ENCODE data around the gene REXO2. TPM values are rescaled to one million over a fixed set of nuclear protein-coding genes. Genes with fewer than 3 reads are reported as not detected.

The REXO2 gene
- total RNA-seq, 1 experiment from 2014 or later: 72.5 TPM

DNA sequence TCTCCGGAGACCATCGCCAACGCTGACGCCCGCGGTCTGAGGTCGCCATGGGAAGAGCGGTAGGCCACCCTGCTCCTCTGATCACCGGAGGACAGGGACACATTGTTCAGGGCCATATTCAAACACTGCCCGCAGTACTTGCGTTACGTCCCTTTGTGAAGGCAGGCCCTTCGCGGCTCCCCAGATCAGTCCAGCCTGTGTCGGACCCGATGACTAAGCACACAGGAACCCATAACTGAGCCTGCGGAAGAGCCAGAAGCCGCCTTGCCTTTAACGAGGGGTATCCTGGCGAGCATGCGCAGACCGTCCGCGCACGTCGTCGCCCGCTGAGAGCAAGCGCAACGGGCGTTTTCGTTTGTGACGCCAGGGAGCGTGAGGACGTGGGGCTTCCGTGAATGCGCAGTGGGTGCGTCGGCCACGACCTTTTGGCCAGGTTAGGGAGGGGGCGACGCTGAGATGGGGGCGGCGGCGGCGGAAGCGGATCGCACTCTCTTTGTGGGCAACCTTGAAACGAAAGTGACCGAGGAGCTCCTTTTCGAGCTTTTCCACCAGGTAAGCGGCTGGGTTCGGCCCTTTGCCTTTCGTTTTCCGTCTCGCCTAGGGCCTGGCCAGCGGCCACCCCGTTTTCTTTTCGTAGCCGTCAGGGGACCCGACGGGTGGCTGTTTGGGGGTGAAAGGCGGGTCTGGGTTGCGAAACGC, 38.9 kb upstream of the REXO2 start, which contains the start of the genes C11orf71 and RBM7 (continued):
- TF ChIP-seq YY1 (IDR thresholded peaks at IDR 0.05; ENCODE audit: extremely low read depth, insufficient replicate concordance, low read depth, low read length) (peak; percentile 54), CEBPB (IDR thresholded peaks at IDR 0.05; ENCODE audit: low read depth) (no peak), EZH2 (IDR thresholded peaks at IDR 0.05) (no peak), SRF (IDR thresholded peaks at IDR 0.05; ENCODE audit: low read depth) (no peak), ZFX (IDR thresholded peaks at IDR 0.05) (peak; percentile 78)
- TF ChIP-seq, protein P1, sequence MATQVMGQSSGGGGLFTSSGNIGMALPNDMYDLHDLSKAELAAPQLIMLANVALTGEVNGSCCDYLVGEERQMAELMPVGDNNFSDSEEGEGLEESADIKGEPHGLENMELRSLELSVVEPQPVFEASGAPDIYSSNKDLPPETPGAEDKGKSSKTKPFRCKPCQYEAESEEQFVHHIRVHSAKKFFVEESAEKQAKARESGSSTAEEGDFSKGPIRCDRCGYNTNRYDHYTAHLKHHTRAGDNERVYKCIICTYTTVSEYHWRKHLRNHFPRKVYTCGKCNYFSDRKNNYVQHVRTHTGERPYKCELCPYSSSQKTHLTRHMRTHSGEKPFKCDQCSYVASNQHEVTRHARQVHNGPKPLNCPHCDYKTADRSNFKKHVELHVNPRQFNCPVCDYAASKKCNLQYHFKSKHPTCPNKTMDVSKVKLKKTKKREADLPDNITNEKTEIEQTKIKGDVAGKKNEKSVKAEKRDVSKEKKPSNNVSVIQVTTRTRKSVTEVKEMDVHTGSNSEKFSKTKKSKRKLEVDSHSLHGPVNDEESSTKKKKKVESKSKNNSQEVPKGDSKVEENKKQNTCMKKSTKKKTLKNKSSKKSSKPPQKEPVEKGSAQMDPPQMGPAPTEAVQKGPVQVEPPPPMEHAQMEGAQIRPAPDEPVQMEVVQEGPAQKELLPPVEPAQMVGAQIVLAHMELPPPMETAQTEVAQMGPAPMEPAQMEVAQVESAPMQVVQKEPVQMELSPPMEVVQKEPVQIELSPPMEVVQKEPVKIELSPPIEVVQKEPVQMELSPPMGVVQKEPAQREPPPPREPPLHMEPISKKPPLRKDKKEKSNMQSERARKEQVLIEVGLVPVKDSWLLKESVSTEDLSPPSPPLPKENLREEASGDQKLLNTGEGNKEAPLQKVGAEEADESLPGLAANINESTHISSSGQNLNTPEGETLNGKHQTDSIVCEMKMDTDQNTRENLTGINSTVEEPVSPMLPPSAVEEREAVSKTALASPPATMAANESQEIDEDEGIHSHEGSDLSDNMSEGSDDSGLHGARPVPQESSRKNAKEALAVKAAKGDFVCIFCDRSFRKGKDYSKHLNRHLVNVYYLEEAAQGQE (IDR thresholded peaks at IDR 0.05; ENCODE audit: low read depth): no peak
- TF ChIP-seq, protein P2, sequence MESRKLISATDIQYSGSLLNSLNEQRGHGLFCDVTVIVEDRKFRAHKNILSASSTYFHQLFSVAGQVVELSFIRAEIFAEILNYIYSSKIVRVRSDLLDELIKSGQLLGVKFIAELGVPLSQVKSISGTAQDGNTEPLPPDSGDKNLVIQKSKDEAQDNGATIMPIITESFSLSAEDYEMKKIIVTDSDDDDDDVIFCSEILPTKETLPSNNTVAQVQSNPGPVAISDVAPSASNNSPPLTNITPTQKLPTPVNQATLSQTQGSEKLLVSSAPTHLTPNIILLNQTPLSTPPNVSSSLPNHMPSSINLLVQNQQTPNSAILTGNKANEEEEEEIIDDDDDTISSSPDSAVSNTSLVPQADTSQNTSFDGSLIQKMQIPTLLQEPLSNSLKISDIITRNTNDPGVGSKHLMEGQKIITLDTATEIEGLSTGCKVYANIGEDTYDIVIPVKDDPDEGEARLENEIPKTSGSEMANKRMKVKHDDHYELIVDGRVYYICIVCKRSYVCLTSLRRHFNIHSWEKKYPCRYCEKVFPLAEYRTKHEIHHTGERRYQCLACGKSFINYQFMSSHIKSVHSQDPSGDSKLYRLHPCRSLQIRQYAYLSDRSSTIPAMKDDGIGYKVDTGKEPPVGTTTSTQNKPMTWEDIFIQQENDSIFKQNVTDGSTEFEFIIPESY (IDR thresholded peaks at IDR 0.05; ENCODE audit: extremely low read depth, insufficient replicate concordance, low read length): no peak

DNA sequence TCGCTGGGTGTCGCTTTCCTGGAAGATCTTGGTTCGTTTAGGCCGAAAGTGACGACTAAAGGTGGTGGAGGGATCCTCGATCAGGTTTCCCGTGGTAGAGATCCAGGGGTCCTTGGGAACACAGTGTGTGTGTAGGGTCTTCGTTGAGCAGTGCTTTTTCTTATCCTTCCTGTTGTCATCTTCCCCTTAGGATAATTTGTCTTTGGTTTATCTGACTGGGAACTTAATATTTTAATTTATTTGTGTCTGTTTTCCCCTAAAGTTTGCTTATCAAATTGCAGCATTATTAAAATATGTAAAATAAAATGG, 38.4 kb upstream of the REXO2 start:
- CTCF ChIA-PET: no interaction called here
- BruUV-seq (replicated peaks): TSS peak; percentile 62

More for the DNA sequence above, 38.4 kb upstream of the REXO2 start:
- Histone ChIP-seq H3K4me2 (ENCODE audit: low read length) (peak overlapping the region; percentile 89), H3K27ac (ENCODE audit: low read depth, low read length) (peak overlapping the region; percentile 94), H4K20me1 (ENCODE audit: insufficient read depth) (0 out of 2 replicates have a peak, but pooled peaks cover 3% of the 10 kb centered on the region), H3K36me3 (ENCODE audit: control insufficient read depth in 1 of 2, insufficient read depth in 2 of 2, low read length in 2 of 2) (peaks cover 7% of the 10 kb centered on the region in 2 experiments; a peak in 3 of 4 replicates), H3K4me3 (replicated peaks in 1 of 2; ENCODE audit: low read depth in 1 of 2, low read length in 2 of 2) (peak overlapping the region; percentile 71 to 86), H3K9me3 (ENCODE audit: control insufficient read depth in 1 of 2, insufficient read depth in 1 of 2, low read depth in 1 of 2, low read length in 2 of 2) (no peaks in the 10 kb centered on the region), H3K79me2 (ENCODE audit: insufficient read depth, low read length) (peaks cover 71% of the 10 kb centered on the region), H3K27me3 (ENCODE audit: insufficient read depth, low read length) (no peaks in the 10 kb centered on the region), H3K9ac (ENCODE audit: low read length) (peak overlapping the region; percentile 95), H3K4me1 (ENCODE audit: control insufficient read depth in 1 of 2, insufficient read depth in 2 of 2, low read length in 2 of 2) (peaks cover 0 to 14% of the 10 kb centered on the region in 2 experiments; a peak in 2 of 4 replicates), H2AFZ (ENCODE audit: low read depth, low read length, poor library complexity, severe bottlenecking) (no peak overlapping the region), H3K9me2 (ENCODE audit: insufficient read depth) (no peaks in the 10 kb centered on the region)
- no peak for ATAC-seq
- POLR2A ChIA-PET: no interaction called here
- TF ChIP-seq CEBPB (IDR thresholded peaks at IDR 0.05; ENCODE audit: low read depth): peak; percentile 86
- TF ChIP-seq SP1 (IDR thresholded peaks at IDR 0.05; ENCODE audit: low read depth): no peak
- RAD21 ChIA-PET (ENCODE audit: low non-redundant PET in 1 of 2, low total read pairs in 2 of 2, uncharacterized antibody in 2 of 2, unreplicated experiment in 2 of 2): no interaction called here
- DNase-seq (ENCODE audit: low read depth, low spot score): no peak
- intact Hi-C loops (cut with micrococcal nuclease): loop anchor here (1.0 to 5.0 kb wide), 2 partner anchors 38 to 529 kb away; partner anchors contain the start of gene REXO2

Data from HCT116 (cell line).